Breast epithelium (tissue), 3 donors: ENCODE data around the gene HTRA2.

Source experiments
- POLR2A ChIP-seq: fragments of 450-650 bp; IDR thresholded peaks from one replicate; pipeline ENCODE4 v1.6.1; 2016; ENCODE audit warnings: antibody characterized with exemption, mild to moderate bottlenecking, moderate library complexity
- TF ChIP-seq, protein P1 (sequence below), 3 donors: fragments of 450-650 bp; IDR thresholded peaks; one replicate each; pipeline ENCODE4 v1.5.1; 2016 to 2017; ENCODE audit warnings: antibody characterized with exemption in 3 of 3, mild to moderate bottlenecking in 3 of 3, moderate library complexity in 3 of 3

DNA sequence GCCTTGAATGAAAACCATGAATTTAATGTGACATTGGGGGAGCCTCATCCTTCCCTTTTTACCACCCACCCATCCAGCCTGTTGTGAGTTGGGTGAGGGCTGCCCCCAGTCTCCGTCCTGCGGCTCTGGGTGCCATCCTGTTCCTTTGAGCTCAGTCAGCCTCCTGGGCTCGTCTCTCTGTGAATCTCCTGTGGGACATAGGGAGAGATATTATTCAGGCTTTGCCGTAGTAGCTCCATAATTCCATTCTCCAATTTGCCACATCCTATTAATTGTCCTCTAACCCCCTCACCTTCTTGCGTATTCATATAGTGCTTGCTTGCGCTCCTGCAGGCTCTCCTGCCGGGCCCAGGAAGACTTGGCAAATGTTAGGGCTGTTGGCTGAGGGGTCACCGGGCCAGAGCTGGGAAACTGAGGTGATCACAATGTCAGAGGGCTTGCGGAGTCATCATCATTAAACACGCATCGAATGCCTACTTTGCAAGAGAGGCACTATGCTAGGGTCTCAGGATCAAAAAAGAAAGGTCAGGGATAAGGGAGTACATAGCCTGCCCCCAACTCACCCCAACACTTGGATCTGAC, 3.0 kb upstream of the HTRA2 start:
- TF ChIP-seq, protein P1, sequence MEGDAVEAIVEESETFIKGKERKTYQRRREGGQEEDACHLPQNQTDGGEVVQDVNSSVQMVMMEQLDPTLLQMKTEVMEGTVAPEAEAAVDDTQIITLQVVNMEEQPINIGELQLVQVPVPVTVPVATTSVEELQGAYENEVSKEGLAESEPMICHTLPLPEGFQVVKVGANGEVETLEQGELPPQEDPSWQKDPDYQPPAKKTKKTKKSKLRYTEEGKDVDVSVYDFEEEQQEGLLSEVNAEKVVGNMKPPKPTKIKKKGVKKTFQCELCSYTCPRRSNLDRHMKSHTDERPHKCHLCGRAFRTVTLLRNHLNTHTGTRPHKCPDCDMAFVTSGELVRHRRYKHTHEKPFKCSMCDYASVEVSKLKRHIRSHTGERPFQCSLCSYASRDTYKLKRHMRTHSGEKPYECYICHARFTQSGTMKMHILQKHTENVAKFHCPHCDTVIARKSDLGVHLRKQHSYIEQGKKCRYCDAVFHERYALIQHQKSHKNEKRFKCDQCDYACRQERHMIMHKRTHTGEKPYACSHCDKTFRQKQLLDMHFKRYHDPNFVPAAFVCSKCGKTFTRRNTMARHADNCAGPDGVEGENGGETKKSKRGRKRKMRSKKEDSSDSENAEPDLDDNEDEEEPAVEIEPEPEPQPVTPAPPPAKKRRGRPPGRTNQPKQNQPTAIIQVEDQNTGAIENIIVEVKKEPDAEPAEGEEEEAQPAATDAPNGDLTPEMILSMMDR (IDR thresholded peaks at IDR 0.05), result no peak
- TF ChIP-seq POLR2A, result no peak
